Right renal cortex interstitium (tissue), 3 donors: Measurements from ENCODE around the gene NDC80. TPM values are rescaled to one million over a fixed set of nuclear protein-coding genes. Genes with fewer than 3 reads are reported as not detected.
"Not testable (repeated sequence)": the region's sequence is repeated elsewhere in the genome, so short reads cannot be mapped to it uniquely, and the experiment has no call there.

Source experiments
- DNase-seq, 3 donors: peaks; one replicate each; pipeline ENCODE4 v3.0.0-alpha.2; 2013; ENCODE audit warnings: low read depth in 3 of 3, low spot score in 2 of 3
- polyA plus RNA-seq, 3 donors: library from polyadenylated mRNA; unstranded; fragments of 120-200 nt; gene quantifications; one replicate each; pipeline ENCODE4 v1.2.1, GENCODE V29; 2013; ENCODE audit not compliant: insufficient read length in 3 of 3

Gene NDC80
- polyA plus RNA-seq, 3 donors: 24.5 to 29.8 (median 27.2) TPM

DNA sequence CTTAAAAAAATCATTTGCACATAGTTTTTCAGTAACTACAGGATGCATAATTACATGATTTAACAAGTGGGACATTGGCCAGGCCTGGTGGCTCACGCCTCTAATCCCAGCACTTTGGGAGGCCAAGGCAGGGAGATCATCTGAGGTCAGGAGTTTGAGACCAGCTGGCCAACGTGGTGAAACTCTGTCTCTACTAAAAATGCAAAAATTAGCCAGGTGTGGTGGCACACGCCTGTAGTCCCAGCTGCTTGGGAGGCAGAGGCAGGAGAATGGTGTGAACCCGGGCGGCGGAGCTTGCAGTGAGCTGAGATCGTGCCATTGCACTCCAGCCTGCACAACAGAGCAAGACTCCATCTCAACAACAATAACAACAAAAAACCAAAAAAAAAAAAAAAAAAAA, 90.9 kb downstream of the NDC80 start:
- not testable (repeated sequence) for DNase-seq

DNA sequence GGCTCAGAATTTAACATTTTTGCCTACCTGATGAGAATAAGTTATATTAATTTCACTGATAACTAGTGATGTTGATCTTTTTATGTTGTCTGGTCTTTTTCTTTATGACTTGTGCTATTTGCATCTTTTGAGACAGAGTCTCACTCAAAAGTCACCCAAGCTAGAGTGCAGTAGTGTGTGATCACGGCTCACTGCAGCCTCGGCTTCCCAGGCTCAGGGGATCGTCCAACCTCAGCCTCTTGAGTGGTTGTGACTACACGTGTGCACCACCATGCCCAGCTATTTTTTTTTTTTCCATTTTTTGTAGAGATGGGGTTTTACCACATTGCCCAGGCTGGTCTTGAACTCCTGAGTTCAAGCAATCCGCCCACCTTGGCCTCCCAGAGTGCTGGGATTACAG, 91.6 kb downstream of the NDC80 start:
- DNase-seq: no peak

Other genes starting within 250 kb of the NDC80 start
- gene METTL4, start 52 bp upstream of the NDC80 start, polyA plus RNA-seq: 10 to 100 TPM; 16.0 to 18.8 (median 17.6) TPM
- 10 to 100 TPM; 60.5 to 70.9 (median 67.7) TPM for gene SMCHD1, start 84.2 kb downstream of the NDC80 start, polyA plus RNA-seq